ENCODE measurements around the gene PLEKHG4B.

Gene PLEKHG4B

DNA sequence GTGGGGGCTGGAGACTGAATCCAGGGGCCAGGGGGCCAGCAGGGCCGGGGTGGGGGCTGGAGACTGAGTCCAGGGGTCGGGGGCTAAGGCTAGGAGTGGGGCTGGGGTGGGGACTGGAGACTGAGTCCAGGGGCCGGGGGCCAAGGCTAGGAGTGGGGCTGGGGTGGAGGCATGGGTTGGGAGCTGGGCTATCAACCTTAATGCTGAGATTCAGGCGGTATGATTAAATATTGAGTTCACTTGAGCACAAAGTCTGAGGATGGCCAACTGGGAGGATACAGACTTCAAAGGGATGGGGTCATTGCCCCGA lies 82.3 kb downstream of the PLEKHG4B start:
- TF ChIP-seq, protein P1, sequence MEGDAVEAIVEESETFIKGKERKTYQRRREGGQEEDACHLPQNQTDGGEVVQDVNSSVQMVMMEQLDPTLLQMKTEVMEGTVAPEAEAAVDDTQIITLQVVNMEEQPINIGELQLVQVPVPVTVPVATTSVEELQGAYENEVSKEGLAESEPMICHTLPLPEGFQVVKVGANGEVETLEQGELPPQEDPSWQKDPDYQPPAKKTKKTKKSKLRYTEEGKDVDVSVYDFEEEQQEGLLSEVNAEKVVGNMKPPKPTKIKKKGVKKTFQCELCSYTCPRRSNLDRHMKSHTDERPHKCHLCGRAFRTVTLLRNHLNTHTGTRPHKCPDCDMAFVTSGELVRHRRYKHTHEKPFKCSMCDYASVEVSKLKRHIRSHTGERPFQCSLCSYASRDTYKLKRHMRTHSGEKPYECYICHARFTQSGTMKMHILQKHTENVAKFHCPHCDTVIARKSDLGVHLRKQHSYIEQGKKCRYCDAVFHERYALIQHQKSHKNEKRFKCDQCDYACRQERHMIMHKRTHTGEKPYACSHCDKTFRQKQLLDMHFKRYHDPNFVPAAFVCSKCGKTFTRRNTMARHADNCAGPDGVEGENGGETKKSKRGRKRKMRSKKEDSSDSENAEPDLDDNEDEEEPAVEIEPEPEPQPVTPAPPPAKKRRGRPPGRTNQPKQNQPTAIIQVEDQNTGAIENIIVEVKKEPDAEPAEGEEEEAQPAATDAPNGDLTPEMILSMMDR (IDR thresholded peaks at IDR 0.05; ENCODE audit: low read depth, low read length, missing control alignments) = no peak
- DNase-seq (ENCODE audit: low read depth) = no peak
- H3K4me3 ChIP-seq (ENCODE audit: low read depth, low read length) = no peak overlapping the region

DNA sequence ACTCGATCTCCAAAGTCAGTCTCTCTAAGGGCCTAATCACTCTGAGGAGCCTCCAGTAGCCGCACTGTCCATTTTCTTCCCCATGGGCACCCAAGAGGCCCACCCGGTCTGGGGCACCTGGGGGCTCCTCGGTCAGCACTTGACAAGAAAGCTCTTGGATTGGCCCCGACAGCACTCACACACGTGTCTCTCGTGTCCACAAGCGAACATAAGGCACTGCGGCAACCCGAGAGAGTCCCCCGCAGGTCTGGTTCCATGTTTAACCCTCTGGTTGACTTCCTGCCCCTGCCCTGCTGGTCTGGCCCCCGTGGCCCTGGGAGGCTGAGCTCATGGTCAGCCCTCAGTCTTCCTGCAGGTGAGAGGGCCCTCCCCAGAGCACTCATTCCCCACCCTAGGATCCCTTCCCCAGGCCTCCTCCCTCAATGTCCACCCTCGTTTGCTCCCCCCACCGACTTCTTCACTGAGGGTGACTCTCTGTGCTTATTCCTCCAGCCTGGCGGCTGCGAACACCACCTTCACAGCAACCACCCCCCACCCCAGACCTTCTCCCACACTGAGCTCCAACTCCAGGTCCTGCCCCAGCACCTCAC lies 83.0 kb downstream of the PLEKHG4B start:
- TF ChIP-seq, protein P1 (IDR thresholded peaks at IDR 0.05; ENCODE audit: low read depth, low read length, missing control alignments) = no peak
- DNase-seq (ENCODE audit: low read depth) = no peak
- H3K4me3 ChIP-seq (ENCODE audit: low read depth, low read length) = no peak overlapping the region

DNA sequence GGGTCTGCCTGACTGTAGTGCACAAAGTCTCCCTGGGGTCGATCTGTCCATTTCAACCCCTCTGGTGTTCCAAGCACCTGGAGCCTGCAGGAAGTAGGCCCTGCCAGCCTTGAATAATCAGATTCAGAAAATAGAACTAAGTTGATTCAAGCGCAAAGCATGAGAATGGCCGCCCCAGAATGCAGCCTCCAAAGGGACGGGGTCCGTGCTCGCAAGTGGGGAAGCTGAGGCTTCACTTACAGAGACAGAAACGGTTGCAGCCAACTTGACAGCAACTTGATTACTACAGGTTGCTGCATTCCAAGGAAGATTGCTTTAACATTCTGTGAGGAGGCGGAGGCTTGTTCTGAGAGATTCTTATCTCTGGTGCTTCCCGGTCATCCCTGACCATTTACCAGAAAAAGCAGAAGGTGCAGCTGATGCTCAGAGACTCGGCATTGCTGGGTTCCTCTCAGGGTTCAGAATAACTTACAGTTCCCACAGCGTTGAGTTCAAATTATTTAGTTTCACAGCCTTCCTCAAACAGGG lies 84.4 kb downstream of the PLEKHG4B start:
- TF ChIP-seq, protein P1 (IDR thresholded peaks at IDR 0.05; ENCODE audit: low read depth, low read length, missing control alignments) = no peak
- no peak for DNase-seq (ENCODE audit: low read depth)
- no peak overlapping the region for H3K4me3 ChIP-seq (ENCODE audit: low read depth, low read length)

DNA sequence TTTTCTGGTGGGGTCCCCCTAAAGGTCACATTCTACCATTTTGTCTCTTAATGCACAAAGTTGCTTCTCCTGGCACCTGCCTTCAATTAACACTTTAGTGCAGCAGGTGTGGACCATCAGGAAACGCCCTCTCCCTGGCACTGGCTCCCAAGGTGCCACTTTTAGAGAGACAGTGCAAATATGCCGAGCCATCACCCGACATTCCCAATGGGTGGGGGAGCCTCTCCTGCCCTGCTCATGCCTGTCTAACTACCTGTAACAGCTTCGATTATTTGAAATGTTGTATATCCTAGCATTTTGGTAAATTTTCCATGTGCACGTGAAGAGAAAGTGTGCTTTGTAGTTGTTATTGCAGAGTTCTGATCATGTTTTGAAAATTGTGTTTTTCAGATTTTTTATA lies 86.1 kb downstream of the PLEKHG4B start:
- no peak for DNase-seq (ENCODE audit: low read depth)
- H3K4me3 ChIP-seq (ENCODE audit: low read depth, low read length) = no peak overlapping the region
- TF ChIP-seq, protein P1 (IDR thresholded peaks at IDR 0.05; ENCODE audit: low read depth, low read length, missing control alignments) = no peak

DNA sequence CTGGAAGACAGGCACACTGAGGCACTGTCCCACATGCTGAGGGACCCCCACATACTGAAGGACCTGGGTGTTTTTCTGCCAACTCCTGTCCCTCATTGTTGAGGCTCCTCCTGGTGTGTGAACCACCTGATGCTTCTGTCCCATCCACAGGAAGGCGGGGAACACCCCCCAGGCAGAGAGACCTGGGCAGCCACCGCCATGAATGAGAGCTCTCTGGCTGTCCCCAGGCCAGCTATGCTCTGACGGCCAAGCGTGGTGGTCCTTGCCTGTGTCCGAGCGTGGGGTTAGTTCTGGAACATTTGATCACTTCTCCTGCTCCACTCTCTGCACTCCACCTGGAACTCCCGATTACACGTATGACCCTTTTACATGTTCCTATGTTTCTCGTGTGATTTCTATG lies 87.4 kb downstream of the PLEKHG4B start:
- no peak overlapping the region for H3K4me3 ChIP-seq (ENCODE audit: low read depth, low read length)
- no peak for DNase-seq (ENCODE audit: low read depth)
- TF ChIP-seq, protein P1 (IDR thresholded peaks at IDR 0.05; ENCODE audit: low read depth, low read length, missing control alignments) = no peak

DNA sequence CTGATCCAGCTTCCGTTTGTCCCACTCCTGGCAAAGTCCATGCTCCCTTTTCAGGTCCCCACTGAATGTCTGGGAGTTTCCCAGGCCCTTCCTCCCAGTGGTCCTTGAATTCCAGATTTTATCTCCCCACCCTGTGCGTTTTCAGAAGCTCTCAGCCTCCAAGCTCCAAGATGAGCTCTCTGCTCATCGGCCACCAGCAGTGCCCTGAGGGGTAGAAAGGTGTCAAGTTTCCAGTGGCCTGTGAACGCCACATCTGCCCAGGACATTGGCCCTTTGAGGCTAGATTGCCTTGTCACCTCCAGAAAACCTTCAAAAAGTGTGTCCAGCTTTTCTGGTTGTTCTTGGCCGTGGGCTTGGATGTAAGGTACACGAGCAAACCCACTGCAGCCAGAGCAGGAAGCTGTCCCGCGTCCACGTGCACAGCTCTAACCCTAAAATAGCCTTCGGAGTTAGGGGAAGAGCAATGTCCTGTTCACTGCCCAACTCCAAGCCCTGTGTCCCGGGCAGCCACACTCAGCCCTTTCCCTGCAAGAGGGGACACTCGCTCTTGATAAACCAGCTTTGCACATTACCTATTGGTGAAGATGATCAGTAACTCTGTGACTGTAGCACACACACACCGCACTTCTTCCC lies 88.4 kb downstream of the PLEKHG4B start:
- H3K4me3 ChIP-seq (ENCODE audit: low read depth, low read length) = no peak overlapping the region
- TF ChIP-seq, protein P1 (IDR thresholded peaks at IDR 0.05; ENCODE audit: low read depth, low read length, missing control alignments) = no peak
- no peak for DNase-seq (ENCODE audit: low read depth)

DNA sequence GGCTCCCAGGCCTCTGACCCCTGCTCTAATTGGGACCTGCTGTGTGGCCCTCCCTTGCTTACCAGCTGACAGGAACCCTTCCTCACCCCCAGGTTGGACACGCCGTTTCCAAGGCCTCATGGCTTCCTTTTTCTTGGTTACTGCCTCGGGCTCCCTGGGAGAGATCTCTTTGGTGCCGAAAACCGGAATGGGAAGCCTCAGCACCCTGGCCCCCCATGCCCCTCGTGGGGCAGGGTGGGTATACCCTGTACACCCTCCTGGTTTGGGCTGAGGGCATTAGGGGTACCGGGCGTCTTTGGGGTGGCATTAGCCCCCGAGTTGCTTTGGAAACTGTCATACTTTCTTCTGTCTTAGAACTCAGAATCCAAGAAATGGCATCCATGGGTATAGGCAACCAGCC lies 89.2 kb downstream of the PLEKHG4B start:
- no peak for DNase-seq (ENCODE audit: low read depth)
- TF ChIP-seq, protein P1 (IDR thresholded peaks at IDR 0.05; ENCODE audit: low read depth, low read length, missing control alignments) = no peak
- H3K4me3 ChIP-seq (ENCODE audit: low read depth, low read length) = no peak overlapping the region
